HG03280 (cell line): ENCODE measurements around the gene CST7.
"Not testable (repeated sequence)": the region's sequence is repeated elsewhere in the genome, so short reads cannot be mapped to it uniquely, and the experiment has no call there.

Experiments
- ATAC-seq: cut with Tn5 transposase; IDR thresholded peaks from one replicate; pipeline ENCODE4 v1.9.1; 2021; ENCODE audit warnings: mild to moderate bottlenecking, moderate library complexity; ENCODE audit not compliant: unreplicated experiment

CST7 gene

DNA sequence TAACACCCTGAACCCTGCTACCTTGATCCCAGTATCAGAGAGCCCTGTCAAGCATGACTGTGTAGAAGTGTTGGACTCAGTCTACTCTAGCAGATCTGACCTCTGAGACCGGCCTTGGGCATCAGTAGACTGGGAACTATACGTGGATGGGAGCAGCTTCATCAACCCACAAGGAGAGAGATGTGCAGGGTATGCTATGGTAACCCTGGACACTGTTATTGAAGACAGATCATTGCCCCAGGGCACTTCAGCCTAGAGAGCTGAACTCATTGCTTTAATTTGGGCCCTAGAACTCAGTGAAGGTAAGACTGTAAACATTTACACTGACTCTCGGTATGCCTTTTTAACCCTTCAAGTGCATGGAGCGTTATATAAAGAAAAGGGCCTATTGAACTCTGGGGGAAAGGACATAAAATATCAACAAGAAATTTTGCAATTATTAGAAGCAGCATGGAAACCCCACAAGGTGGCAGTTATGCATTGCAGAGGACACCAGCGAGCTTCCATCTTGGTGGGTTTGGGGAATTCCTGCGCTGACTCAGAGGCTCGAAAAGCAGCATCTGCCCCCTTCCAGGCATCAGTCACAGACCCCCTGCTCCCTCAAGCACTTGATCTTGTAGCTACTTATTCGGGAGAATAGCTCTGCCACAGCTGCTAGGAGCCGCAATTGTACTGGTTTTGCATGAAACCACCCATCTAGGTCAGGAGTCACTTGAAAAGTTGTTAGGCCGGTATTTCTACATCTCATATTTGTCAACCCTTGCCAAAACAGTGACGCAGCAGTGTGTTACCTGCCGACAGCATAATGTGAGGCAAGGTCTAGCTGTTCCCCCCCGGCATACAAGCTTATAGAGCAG lies 19.0 kb upstream of the CST7 start:
- not testable (repeated sequence) for ATAC-seq

DNA sequence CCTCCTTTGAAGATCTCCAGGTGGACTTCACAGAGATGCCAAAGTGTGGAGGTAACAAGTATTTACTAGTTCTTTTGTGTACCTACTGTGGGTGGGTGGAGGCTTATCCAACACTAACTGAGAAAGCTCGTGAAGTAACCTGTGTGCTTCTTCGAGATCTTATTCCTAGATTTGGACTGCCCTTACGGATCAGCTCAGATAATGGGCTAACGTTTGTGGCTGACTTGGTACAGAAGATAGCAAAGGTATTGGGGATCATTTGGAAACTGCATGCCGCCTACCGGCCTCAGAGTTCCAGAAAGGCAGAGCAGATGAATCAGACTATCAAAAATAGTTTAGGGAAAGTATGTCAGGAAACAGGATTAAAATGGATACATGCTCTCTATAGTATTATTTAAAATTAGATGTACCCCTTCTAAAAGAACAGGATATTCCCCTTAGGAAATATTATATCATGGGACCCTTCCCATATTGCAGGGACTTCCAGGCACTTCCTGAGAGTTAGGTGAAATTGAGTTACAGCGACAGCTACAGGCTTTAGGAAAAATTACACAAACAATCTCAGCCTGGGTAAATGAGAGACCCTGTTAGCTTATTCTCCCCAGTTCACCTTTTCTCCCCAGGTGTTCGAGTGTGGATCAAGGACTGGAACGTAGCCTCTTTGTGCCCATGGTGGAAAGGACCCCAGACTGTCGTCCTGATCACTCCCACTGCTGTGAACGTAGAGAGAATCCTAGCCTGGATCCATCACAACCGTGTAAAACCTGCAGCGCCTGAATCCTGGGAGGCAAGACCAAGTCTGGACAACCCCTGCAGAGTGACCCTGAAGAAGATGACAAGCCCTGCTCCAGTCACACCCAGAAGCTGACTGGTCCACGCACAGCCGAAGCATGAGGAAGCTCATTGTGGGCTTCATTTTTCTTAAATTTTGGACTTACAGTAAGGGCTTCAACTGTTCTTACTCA lies 18.1 kb upstream of the CST7 start:
- not testable (repeated sequence) for ATAC-seq

DNA sequence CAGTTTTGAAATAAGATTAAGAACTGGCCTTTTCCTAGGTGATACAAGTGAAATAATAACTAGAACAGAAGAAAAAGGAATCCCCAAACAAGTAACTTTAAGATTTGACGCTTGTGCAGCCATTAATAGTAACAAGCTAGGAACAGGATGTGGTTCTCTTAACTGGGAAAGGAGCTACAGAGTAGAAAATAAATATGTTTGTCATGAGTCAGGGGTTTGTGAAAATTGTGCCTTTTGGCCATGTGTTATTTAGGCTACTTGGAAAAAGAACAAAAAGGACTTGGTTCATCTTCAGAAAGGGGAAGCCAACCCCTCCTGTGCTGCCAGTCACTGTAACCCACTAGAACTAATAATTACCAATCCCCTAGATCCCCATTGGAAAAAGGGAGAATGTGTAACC lies 17.2 kb upstream of the CST7 start:
- not testable (repeated sequence) for ATAC-seq

DNA sequence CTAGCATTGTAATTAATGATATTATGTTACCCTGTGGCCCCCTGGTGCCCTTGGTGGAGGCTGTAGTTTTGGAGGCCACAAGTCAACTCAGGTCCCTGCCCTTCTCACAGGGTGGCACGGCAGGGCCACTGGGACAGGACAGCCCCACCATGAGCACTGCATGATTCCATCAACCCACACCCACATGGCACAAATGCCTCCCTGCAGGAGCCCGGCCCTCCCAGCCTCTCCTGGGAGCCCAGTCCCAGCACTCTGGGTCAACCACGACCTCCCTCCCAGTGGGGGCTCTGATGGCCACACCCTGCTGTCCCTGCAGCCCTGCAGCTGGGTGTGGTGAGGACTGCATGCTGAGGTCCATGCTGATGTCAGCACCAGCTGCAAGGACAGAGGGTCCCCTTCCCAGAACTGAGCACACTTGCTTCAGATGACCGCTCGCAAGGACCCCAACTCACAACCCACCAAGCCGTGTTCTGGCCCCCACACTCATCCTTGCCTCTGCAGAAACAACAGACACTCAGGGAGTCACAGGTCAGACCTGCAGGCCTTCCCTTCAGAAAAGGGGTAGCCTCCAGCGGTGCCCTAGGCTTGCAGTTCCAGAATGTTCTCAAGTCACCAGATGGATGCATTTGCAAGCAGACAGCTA lies 15.7 kb upstream of the CST7 start:
- ATAC-seq = no peak

DNA sequence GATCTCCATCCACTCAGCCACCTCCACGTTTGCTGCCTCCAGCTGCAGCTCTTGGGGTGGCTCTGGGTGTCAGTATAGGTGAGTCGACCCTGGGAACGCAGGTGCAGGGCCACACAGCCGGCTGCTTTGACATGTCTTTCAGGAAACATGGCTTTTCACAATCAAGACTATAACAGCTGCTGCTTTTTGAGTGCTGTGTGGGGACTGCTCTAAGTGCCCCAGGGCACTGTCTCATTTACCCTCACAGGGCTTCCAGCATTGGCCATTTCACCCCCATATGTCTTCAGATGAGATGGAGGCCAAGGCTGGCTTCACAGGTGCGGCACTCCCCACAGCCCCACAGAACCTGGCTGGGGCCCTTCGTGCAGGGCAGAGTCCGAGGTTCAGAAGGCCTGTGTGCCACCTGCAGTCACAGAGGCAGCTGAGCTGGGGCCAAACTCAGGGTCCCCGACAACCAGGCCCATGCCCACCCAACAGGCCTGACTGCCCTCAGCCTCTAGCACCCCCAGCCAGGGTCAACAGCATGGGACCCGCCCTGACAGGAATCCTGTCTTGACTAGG lies 14.9 kb upstream of the CST7 start:
- ATAC-seq = no peak

DNA sequence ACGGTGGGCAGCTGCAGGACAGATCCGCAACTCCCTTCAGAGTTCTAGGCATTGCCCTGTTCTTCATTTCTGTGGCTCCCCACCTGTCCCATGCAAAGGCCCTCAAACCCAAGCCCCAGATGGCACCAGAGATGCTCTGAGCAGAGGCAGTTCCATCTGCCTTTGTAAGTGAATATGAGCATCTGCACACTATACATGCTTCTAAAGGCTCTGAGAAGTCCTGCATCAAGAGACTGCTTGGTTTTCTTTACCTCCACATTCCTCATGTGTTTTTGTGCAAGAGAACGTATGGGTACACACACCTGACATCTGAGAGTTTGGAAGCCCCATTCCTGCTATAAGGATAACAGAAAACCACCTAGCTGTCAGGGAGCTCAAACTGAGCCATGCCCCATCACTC lies 14.4 kb upstream of the CST7 start:
- ATAC-seq = no peak

DNA sequence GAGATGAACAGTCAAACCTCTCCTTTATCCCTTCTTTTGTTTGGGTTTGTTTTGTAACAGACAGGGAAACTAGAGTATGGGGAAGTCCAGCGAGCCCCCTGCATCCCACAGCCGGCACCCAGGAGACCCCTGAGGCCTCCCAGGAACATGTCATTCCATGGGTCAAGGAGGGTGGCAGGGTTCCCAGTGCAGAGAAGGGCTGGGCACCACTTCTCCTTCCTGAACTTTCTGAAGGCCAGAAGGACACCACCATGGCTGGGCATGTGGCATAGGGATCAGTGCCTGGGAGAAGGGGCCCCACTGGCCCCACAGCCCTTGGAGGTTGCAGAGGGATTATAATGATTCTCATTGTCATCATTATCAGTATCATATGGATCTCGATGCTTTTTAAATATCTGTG lies 13.9 kb upstream of the CST7 start:
- no peak for ATAC-seq

DNA sequence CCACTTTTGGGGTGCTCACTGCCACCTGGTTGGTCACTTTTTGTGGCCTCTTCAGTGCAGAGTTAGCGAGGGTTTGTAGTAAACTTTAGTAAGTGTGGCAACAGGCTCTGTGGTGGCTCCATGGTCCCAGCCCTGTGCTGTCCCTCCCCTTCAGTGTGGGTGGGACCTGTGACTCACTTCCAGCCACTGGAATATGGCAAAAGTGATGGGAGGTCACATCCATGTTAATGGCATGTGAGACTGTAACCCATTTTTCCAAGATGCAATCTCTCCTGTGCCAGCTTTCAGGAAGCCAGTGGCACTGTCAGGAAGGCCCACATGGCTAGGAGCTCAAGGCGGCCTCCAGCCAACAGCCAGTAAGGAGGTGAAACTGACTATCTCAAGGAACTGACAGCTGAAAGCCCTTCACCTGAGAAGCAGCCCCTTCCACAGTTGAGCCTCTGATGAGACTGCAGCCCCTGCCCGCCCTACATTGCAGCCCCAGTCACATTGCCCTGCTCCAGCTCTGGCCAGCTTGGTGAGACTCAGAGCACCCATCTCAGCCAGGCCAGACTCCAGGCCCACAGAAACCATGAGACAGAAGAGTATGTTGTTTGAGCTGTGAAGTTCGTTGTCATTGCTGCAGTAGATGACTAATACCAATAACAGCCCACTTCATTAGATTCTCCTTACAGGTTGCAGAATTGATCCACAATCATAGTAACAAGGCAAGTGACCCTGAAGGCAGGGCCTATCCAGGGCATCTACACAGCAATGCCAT lies 13.1 kb upstream of the CST7 start:
- ATAC-seq = no peak

DNA sequence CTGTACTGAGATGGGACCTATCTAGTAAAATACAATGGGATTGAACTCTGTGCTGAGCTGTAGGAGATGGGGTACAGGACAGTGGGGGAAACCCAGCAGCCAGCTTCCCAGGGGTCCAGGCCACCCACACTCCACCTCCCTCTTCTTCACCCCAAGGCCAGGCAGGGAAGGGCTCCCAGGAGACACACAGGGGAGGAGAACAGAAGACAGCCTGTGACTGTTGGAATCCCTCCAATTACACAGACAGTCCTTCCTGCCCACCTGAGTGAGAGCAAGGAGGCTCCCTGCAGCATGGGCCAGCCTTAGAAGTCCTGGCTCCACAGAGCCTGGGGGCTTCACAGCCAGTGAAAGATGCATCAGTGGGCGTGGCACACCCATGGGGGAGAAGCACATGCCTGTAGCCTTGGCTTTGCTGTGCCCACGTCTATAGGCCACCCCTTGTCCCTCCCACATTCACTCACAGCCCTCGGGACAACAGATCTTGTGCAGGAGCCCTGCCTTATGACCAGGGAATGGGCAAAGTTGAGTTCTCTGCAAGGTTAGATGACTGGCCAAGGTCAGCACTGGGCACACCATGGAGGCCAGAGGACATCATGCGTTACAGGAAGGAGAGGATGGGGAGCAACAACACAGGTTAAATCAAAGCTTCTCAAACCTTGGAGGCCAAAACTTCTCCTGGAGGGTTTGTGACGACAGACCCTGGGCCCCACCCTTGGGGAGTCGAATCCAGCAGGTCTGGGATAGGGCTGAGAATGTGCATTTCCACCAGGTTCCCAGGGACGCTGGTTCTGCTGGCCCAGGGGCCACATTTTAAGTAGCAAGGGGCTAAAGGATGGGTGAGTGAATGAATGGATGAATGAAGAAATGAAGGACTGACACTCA lies 12.3 kb upstream of the CST7 start:
- no peak for ATAC-seq

DNA sequence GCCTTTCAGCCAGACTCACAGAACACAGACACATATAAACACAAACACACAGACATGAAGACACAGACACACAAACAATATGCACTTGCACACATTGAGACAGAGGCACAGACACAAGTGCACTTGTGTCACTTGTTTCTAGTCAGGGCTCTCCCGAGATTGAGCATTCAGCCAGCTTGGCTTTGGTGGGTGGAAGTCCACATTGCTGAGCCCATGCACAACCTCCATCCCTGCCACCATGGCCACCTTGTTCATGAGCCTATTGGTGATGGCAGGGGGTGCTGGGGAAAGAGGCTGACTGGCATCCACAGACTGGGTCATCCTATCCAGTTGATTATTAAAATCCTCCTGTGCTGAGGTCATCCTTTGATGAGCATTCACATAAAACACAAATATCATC lies 11.5 kb upstream of the CST7 start:
- ATAC-seq = no peak

DNA sequence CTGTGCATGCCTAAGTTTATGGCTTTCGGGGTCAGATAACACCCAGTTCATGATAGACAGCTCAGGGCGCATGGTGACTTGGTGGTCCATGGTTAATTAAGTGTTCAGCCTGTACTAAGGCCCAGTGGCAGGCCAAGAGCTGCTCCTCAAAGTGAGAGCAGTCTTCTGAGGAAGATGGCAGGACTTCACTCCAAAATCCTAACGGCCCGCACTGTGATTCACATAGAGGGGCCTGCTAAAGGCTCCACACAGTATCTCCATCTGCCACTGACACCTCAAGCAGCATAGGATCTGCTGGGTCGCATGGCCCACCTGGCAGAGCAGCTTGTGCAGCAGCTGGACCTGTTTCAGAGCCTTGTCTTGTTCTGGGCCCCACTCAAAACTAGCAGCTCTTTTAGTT lies 10.6 kb upstream of the CST7 start:
- no peak for ATAC-seq

DNA sequence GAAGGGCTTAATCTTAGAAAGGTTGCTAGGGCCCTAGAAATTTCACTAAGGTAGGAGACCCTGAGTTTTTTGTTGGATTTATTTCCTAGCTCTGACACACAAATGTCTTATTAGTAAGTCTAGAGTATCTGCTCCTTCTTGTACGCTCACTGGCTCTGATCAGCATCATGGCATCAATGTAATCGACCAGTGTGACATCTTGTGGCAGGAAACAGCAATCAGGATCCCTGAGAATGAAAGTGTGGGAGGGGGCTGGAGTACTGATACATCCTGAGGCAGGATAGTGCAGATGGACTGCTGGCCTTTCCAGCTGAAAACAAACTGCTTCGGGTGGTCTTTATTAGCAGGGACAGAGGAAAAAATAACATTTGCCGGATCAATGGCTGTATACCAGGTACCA lies 10.0 kb upstream of the CST7 start:
- no peak for ATAC-seq

DNA sequence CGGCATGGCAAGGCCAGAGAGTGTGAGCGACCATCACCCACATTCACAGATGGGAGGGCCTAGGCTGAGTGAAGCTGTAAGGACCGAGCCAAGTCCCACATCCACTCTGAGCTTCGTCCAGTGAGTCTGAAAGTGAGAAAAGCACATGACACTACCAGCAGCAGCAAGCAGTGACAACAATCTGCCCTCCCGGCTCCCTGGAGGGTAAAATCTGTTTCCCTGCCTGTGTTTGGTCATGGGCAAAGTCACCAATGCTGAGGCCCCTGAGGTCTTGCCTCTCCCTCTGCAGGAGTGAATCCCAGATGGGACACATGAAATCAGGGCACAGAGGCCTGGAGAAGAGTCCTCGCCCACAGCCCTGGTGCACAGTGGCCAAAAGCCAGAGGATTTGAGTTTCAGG lies 6.4 kb upstream of the CST7 start:
- ATAC-seq = no peak

DNA sequence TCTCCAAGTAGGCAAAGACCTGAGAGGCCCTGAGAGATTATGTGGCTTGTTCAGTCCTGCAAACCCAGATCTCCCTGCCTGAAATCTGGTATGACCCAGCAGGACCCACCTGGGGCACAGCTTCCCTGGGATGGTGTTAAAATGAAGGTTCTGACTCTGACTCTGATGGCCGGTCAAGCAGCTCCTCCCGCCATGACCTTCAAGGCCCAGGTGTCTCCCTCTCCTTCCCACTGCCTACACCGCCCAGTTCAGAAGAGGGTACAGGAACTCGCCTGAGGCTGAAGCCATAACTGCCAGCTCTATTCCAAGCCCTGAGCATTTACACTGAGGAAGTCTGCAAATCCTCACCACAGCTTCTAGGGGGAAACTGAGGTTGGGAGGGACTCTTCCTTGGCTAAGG lies 5.9 kb upstream of the CST7 start:
- ATAC-seq = no peak

DNA sequence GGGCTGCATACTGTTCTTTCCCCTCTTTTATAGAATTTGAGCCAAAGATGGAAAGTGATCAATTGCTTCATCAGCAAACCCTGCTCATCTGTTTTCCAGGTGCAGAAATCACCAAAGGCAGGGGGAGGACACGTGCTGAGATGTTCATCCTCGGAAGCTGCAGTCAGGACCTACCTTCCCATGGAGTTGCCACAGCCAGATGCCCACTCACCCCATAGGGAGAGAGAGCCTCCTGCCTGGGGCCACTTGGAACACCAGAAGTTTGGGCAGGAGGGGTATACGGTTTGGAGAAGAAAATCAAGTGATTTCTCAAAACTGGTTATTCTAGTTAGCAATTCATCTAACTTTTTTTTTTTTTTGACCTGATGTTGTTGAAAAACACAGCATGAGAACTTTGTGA lies 5.3 kb upstream of the CST7 start:
- no peak for ATAC-seq

DNA sequence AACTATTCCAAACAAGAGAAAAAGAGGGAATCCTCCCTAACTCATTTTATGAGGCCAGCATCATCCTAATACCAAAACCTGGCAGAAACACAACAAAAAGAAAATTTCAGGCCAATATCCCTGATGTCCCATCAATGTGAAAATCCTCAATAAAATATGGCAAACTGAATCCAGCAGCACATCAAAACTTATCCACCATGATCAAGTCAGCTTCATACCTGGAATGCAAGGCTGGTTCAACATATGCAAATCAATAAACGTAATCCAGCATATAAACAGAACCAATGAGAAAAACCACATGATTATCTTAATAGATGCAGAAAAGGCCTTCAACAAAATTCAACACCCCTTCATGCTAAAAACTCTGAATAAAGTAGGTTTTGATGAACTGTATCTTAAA lies 2.7 kb upstream of the CST7 start:
- not testable (repeated sequence) for ATAC-seq

DNA sequence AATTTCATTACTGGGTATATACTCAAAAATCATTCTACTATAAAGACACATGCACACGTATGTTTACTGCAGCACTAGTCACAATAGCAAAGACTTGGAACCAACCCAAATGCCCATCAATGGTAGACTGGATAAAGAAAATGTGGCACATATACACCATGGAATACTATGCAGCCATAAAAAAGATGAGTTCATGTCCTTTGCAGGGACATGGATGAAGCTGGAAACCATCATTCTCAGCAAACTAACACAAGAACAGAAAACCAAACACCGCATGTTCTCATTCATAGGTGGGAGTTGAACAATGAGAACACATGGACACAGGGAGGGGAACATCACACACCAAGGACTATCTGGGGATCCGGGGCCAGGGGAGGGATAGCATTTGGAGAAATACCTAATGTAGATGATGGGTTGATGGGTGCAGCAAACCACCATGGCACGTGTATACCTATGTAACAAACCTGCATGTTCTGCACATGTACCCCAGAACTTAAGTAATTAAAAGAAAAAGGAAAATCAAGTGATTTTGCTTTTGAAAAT lies 602 bp upstream of the CST7 start:
- not testable (repeated sequence) for ATAC-seq

DNA sequence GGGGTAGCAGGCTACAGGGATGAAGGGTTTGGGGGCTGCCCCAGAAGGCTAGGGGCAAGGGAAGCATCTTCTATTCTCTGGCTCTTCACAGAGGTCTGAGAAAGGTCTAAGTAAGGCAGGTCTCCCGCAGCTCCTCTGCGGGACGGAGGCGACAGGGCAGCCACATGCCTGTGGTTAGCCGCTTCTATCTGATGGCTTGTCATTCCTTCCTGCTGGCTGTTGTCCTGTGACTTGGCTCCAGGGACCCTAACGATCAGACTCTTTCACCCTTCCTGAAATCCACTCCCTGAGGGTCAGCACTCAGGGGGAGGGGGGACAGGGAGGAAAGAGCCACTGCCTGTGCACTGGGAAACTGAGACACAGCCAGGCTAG lies 673 bp downstream of the CST7 start:
- no peak for ATAC-seq

DNA sequence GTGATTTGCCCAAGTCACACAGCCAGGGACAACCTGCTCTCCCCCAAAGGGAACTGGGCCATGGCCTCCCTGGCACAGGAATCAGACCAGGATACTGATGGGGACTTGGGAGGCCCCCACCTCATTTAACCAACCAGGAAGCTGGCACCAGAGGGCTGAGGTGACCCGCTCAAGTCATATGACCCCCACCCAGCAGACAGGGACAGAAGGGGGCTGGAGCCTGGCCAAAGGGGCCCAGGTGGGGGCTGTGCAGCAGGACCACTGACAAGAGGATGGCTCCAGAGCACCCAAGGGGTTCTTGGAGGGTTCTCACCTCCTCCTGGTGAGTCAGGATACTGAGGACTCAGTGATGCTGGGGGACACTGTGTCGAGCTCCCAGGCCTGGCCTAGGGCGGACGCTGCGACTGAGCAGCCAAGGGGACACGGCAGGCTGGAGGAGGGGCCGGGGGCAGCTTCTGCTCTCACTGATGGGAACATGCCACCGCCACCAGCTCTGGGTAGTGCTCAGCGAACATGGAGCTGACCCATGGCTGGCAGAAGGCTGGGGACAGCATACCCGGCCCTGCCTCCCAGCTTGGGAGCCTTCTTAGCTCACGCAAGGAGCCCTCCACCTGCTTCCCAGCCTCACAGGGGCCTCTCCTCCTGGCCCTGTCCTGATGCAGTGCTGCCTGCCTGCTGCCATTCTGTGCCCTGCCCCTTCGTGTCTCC lies 1.2 kb downstream of the CST7 start:
- no peak for ATAC-seq
